AG04450 (cell line): Measurements from ENCODE around the gene GNAI1. TPM values are rescaled to one million over a fixed set of nuclear protein-coding genes. Genes with fewer than 3 reads are reported as not detected.

Experiments
- CTCF ChIA-PET: fragments of 300-600, 350-600 bp; formaldehyde crosslinking; extraction: SDS; loops from one replicate; lab custom pipeline; 2022; ENCODE audit warnings: antibody characterized with exemption, inconsistent platforms; lab: Charles Lee
- POLR2A ChIA-PET: fragments of 350-600 bp; formaldehyde crosslinking; extraction: SDS; loops from one replicate; lab custom pipeline; 2021; ENCODE audit warnings: antibody characterized with exemption, inconsistent platforms; lab: Yijun Ruan, JAX
- DNase-seq: peaks from one replicate; pipeline ENCODE4 v3.0.0-alpha.2; 2011; ENCODE audit warnings: low read depth, low spot score
- H3K27ac ChIP-seq: one replicate; pipeline ENCODE4 v1.5.1; 2012; ENCODE audit warnings: low read depth, low read length, control low read depth
- H3K27me3 ChIP-seq: one replicate; pipeline ENCODE4 v1.6.0; 2012; ENCODE audit warnings: low read length; ENCODE audit not compliant: control insufficient read depth, insufficient read depth
- H3K4me3 ChIP-seq: 2 replicates; pipeline ENCODE4 v1.5.1; 2011; ENCODE audit warnings: mild to moderate bottlenecking, low read depth, low read length, control low read depth
- H3K9me3 ChIP-seq: 2 replicates; pipeline ENCODE4 v1.5.1; 2012; ENCODE audit warnings: low read length; ENCODE audit not compliant: control insufficient read depth, insufficient read depth
- polyA plus RNA-seq: library from polyadenylated mRNA; depleted of rRNA; stranded (reverse); fragments of >200 nt; gene quantifications from 2 replicates; pipeline ENCODE4 v1.2.3, GENCODE V29; 2011
- TF ChIP-seq, protein P1 (sequence below): IDR thresholded peaks from 2 replicates; pipeline ENCODE4 v1.5.1; 2011; ENCODE audit warnings: low read depth, low read length, control low read depth, inconsistent platforms

GNAI1 gene
- polyA plus RNA-seq, 1 experiment, result 56.2 TPM

DNA sequence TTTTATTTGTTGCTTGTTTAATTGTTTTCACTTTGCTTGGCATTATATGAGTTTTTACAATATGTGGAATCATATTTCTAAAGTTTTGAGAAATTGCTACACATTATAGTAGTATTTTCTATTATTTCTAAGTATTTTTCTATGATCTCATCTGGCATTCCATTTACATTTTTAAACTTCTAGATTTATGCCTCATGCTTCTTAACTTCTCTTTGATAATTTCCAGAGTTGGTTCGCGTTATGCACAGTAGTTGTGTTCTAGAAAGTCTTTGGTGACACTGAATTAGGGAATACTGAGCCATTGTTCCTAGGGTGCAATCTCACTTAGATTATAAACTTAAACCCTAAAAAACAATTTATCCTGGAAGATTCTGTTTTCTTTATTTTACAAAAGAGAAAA is 129.2 kb downstream of the GNAI1 start:
- ChIA-PET CTCF (interaction anchor here (0.6 kb wide), 1 partner anchor 38 kb away, joined by 3 read pairs; no protein-coding TSS in a partner anchor), POLR2A (no interaction called here)
- no peak overlapping the region for H3K4me3 ChIP-seq
- H3K9me3 ChIP-seq, result no peaks in the 10 kb centered on the region
- H3K27ac ChIP-seq, result no peak overlapping the region
- no peak for DNase-seq
- TF ChIP-seq, protein P1, sequence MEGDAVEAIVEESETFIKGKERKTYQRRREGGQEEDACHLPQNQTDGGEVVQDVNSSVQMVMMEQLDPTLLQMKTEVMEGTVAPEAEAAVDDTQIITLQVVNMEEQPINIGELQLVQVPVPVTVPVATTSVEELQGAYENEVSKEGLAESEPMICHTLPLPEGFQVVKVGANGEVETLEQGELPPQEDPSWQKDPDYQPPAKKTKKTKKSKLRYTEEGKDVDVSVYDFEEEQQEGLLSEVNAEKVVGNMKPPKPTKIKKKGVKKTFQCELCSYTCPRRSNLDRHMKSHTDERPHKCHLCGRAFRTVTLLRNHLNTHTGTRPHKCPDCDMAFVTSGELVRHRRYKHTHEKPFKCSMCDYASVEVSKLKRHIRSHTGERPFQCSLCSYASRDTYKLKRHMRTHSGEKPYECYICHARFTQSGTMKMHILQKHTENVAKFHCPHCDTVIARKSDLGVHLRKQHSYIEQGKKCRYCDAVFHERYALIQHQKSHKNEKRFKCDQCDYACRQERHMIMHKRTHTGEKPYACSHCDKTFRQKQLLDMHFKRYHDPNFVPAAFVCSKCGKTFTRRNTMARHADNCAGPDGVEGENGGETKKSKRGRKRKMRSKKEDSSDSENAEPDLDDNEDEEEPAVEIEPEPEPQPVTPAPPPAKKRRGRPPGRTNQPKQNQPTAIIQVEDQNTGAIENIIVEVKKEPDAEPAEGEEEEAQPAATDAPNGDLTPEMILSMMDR, result no peak
- H3K27me3 ChIP-seq, result no peaks in the 10 kb centered on the region

DNA sequence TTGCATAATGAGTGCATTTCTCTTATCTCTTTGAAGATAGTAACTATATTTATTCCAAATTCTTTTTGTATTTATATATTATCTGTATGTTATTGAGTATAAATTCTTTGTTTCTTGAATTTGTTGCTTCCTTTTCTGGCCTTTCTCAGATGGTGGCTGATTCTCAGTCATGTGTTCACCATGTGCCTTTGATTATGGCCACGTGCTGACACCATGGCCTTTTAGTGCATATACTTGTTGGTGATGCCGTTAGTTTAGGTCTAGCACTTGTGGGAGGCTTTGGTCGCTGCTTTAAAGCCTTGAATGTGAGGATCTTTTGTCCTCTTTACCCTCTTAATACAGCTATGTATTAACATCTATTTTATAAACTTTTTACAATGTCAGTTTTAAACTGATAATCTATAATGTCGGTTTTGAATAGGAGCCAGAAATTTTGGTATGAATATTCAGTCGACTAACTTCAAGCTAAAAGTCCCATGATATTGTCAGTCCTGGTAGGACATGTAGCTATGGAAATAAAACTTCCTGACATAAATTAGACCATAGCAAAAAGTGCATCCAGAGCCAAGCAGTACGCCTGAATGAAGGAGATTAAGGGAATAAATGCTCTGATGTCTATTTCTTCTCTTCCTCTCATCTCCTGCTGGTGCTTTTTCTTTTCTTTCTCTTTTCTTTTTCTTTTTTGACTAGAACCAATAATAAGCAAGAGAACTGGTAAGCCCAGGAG is 130.3 kb downstream of the GNAI1 start:
- Histone ChIP-seq H3K9me3 (no peaks in the 10 kb centered on the region), H3K27me3 (no peaks in the 10 kb centered on the region), H3K27ac (no peak overlapping the region), H3K4me3 (no peak overlapping the region)
- TF ChIP-seq, protein P1, result no peak
- CTCF ChIA-PET, result no interaction called here
- no peak for DNase-seq
- POLR2A ChIA-PET, result no interaction called here

DNA sequence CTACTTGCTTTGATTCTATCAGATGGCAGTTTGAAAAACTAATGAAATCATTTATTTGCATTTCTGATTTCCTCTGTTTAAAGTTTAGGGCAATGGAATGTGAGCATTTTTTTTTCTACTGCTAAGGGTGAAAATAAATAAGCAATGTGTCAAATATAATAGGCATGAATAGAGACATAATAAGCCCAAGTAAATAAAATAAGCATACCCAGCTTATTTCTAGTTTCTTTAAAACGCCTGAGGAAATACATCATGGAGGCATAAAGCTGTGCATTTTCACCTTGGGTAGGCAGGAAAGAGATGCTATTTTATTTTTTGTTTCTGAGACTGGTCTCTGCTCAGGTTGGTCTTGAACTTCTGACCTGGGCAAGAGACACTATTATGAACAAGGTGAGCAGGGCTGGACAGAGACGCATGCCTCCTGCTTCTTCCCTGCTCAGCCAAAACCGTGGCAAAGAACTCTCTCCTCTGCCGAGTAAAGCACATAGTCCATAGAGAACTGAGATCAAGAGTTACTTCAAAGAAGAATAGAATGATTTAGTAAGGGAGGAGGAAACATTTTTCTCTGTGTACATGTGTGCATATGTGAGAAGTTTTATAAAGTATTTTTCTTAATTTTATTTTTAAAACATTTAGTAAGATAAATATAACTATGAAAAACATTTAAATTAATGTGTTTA is 138.1 kb downstream of the GNAI1 start:
- ChIA-PET CTCF (interaction anchor here (0.6 kb wide), 1 partner anchor 406 kb away, joined by 3 read pairs; no protein-coding TSS in a partner anchor), POLR2A (no interaction called here)
- Histone ChIP-seq H3K9me3 (no peaks in the 10 kb centered on the region), H3K27ac (no peak overlapping the region), H3K27me3 (no peaks in the 10 kb centered on the region), H3K4me3 (no peak overlapping the region)
- TF ChIP-seq, protein P1, result no peak
- no peak for DNase-seq

DNA sequence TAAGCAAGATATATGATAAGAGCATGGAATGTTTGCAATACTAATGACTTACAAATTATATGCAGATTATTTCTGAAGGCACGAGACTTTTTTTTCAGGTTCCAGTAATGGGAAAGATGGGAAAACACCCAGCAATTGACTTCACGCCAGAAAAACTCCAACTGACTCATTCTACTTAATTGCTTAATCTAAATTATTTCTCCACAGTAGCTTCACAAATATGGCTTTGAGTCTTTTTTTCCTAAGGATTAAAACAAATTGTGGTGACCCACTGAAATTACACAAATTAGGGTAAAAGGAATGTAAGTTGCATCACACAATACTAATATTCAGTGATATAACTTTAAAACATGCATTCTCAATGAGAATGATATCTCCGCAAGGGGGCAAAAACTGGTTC is 138.7 kb downstream of the GNAI1 start:
- no peak for DNase-seq
- Histone ChIP-seq H3K9me3 (no peaks in the 10 kb centered on the region), H3K27me3 (no peaks in the 10 kb centered on the region), H3K27ac (no peak overlapping the region), H3K4me3 (no peak overlapping the region)
- CTCF ChIA-PET, result interaction anchor here (0.6 kb wide), 1 partner anchor 406 kb away, joined by 3 read pairs; no protein-coding TSS in a partner anchor
- TF ChIP-seq, protein P1, result no peak
- POLR2A ChIA-PET, result no interaction called here

DNA sequence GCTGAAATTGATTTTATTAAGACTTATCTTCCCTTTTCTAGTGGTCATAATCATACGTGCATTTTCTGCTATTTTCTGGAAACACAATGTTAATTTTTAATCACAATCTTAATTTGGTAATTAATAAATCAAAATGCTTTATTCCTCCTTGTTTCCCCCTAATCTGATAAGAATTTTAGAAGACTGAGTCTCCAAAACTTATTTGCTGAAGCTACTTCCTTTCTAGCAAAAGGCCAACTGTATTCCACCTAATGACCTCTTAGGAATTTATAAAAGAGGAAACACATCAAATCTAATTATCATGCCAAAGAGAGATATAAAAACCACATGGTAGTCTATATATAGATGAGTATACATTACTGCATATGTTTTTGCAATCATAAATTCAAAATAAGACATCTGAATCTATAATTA is 140.6 kb downstream of the GNAI1 start:
- CTCF ChIA-PET, result no interaction called here

More for the DNA sequence above, 140.6 kb downstream of the GNAI1 start:
- H3K27me3 ChIP-seq, result no peaks in the 10 kb centered on the region
- H3K4me3 ChIP-seq, result no peak overlapping the region
- POLR2A ChIA-PET, result interaction anchor here (0.6 kb wide), 1 partner anchor 57 kb away, joined by 3 read pairs; no protein-coding TSS in a partner anchor
- TF ChIP-seq, protein P1, result no peak
- no peaks in the 10 kb centered on the region for H3K9me3 ChIP-seq
- H3K27ac ChIP-seq, result no peak overlapping the region
- DNase-seq, result no peak
